AG09319 (cell line): ENCODE measurements around the gene P2RX6.
"Not testable (repeated sequence)": the region's sequence is repeated elsewhere in the genome, so short reads cannot be mapped to it uniquely, and the experiment has no call there.

Experiments
- DNase-seq: peaks from one replicate; pipeline ENCODE4 v3.0.0-alpha.2; 2010; ENCODE audit warnings: low read depth; ENCODE audit errors: extremely low read depth
- TF ChIP-seq, protein P1 (sequence below): IDR thresholded peaks from 2 replicates; pipeline ENCODE4 v1.5.1; 2011; ENCODE audit warnings: low read depth, mild to moderate bottlenecking, inconsistent platforms, low read length, moderate library complexity

The P2RX6 gene

DNA sequence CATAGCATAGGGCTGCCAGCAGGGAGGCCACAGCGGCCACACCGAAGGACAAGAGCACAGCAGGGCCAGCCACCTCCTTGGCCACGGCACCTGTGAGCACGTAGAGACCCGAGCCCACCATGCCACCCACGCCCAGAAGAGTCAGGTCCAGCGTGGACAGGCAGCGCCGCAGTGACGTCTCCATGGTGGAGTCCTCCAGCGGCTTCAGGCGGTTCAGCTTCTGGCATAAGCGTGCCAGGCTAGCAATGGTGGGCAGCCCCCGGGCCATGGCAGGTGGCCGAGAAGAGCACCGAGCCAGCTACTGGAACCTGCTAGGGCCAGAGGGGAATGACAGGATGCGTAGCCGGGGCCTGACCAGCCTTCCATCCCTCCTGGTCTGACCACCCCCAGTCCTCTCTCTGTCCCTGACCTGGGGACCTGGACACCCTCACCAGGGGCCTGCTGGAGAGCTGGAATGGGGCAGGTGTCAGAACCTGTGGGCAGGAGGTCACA is 16.6 kb downstream of the P2RX6 start:
- TF ChIP-seq, protein P1, sequence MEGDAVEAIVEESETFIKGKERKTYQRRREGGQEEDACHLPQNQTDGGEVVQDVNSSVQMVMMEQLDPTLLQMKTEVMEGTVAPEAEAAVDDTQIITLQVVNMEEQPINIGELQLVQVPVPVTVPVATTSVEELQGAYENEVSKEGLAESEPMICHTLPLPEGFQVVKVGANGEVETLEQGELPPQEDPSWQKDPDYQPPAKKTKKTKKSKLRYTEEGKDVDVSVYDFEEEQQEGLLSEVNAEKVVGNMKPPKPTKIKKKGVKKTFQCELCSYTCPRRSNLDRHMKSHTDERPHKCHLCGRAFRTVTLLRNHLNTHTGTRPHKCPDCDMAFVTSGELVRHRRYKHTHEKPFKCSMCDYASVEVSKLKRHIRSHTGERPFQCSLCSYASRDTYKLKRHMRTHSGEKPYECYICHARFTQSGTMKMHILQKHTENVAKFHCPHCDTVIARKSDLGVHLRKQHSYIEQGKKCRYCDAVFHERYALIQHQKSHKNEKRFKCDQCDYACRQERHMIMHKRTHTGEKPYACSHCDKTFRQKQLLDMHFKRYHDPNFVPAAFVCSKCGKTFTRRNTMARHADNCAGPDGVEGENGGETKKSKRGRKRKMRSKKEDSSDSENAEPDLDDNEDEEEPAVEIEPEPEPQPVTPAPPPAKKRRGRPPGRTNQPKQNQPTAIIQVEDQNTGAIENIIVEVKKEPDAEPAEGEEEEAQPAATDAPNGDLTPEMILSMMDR = no peak
- DNase-seq = no peak

DNA sequence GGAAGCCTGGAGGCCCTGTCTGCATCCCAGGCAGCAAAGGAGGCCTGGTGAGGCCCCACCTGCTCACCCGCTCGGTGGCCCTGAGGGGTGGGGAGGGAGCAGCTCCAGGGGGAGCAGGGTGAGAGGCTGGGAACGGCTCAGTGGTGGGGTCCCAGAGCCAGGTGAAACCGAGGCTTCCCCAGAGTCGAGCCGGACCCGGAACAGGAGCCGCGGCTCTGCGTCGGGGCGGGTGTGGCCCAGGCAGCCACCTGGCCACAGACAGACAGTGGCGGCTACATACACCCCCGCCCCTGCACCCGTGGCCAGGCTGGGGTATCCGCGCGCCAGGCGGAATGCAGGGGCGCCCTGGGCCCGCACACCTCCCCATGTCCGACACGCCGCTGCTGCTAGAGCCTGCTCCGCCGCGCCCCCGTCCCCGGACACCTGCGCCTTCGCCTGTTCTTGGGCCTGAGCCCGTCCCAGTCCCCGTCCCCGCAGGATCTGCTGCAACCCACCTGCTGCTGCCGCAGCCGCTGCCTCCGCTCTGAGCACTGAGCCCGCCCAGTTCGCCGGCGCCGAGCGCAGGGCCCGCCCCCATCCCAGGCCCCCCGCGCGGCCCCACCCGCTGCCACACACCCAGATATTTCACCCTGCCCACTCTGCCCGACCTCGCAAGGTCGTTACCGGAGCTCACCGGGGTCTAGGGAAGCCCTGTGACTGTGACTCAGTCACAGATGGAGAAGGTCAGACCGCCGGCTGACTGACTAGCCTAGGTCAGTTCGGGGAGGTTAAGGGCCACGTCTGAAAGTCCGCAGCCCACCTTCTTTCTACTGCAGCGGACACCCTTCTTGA is 17.3 kb downstream of the P2RX6 start, which contains the start of gene SLC7A4:
TSS of gene SLC7A4 (minus strand) at position 525 of the 831 bp plus-strand sequence. CDS start 749 bp downstream, outside the sequence.
- no peak for DNase-seq

DNA sequence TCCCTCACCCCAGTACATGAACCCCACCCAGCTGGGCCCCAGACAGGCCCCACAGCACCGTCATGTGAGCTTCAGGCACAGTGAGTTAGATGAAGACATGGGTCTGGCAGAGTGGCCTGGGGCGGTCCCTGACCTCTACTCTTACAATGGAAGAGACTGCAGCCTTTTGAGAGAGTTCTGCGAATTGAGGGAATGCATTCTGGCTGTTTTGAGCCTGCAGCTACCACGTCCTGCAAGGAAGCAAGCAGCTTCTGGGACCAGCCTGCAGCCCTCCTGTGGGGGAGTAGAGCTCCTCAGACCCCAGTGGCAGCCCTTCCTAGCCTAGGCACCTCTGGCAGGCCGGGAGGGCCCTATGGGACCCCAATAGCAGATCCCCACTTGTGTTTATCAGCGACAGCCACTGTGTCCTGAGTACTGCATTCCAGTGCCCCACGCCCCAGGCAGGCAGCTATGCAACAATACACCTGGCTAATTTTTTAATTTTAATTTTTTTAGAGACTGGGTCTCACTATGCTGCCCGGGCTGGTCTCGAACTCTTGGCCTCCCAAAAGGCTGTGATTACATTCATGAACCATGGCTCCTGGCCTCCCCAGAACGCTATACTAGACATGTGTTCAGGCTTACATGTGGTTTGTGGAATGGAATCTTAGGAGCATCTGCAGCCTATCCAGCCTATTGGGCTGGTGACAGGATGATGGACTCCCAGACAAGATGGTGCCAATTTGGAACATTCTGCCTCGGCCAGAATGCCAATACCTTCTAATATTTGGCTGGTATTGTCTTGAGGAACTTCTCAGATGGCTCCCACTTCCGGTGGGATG is 18.1 kb downstream of the P2RX6 start:
- TF ChIP-seq, protein P1 = no peak
- no peak for DNase-seq

More for the DNA sequence above, 17.3 kb downstream of the P2RX6 start, which contains the start of gene SLC7A4:
- TF ChIP-seq, protein P1 = no peak

DNA sequence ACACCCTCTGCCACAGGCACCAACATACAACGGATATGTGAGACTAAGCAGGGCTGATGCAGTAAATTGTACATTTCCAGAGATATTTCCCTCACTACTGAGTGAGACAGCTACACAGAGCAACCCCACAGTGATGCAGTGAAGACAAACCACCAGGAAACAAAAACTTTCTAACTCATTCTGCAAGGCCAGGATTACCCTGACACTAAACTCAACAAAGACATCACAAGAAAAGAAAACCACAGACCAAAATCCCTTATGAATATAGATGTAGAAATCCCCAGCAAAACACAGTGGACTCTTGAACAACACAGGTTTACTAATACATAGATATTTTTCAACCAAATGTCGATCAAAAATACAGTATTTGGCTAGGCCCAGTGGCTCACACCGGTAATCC is 18.9 kb downstream of the P2RX6 start:
- no peak for DNase-seq
- TF ChIP-seq, protein P1 = no peak

DNA sequence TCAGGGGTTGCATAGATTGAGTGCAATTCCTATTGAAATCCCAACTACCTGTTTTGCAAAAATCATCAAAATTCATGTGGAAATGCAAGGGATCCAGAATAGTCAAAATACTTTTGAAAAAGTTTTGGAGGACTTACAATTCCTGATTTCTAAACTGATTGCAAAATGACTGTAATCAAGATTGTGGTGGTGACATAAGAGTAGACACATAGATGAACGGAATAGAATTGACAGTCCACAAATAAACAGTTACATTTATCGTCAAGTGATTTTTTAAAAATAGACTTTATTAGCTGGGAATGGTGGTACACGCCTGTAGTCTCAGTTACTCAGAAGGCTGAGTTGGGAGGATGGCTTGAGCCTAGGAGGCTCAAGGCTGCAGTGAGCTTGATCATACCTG is 20.0 kb downstream of the P2RX6 start:
- TF ChIP-seq, protein P1 = no peak
- no peak for DNase-seq

DNA sequence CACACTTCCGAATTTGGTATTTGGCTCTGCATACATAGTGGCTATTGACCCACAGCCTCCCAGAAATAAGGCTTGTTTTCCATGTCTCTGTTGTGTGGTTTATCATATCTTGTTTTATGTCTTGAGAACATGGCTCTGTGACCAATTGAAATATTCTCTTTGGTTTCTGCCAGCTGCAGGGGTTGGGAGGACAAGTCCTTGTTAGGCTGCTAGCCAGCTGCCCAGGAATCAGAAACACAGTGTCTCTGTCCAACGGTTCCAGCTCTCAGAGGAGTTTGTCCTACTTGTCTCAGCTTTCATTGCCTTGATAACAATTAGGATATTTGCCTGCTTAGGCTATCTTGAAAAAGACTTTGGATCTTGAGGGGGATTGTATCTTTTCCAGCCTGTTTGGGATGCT is 23.4 kb downstream of the P2RX6 start:
- TF ChIP-seq, protein P1 = no peak

DNA sequence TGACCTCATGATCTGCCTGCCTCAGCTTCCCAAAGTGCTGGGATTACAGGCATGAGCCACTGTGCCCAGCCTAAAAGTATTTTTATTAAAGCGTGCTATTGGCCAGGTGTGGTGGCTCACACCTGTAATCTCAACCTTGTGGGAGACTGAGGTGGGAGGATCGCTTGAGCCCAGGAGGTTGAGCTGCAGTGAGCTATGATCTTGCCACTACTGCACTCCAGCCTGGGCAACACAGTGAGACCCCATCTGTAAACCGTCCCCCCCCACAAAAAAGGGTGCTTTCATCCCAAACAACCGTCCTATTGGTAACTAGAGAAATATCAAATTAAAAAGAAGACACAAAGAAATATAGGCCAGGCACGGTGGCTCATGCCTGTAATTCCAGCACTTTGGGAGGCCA is 24.2 kb downstream of the P2RX6 start:
- DNase-seq = not testable (repeated sequence)

More for the DNA sequence above, 23.4 kb downstream of the P2RX6 start:
- DNase-seq = no peak
